ENCODE results near the gene TRMT10B.
"Not testable (repeated sequence)": the region's sequence is repeated elsewhere in the genome, so short reads cannot be mapped to it uniquely, and the experiment has no call there.

Gene TRMT10B

GRCh38 chr9:37753489-37754190, at the start of gene TRMT10B:
TRMT10B (plus strand) TSS chr9:37753805; CDS start chr9:37761932, 8,127 bp downstream.
- peak; percentile 61 for DNase-seq

DNA sequence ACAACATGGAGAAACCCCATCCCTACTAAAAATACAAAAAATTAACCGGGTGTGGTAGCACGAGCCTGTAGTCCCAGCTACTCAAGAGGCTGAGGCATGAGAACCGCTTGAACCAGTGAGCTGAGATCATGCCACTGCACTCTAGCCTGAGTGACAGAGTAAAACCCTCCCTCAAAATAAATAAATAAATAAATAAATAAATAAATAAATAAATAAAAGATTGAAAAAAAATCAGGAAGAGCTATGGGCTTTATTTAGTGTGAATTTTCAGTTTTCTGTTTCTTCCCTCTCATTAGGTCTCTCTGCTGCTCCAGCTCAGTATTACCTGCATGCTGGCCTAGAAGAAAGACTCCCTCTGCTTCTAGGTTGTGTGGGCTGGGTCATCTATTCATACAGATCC, 47.8 kb upstream of the TRMT10B start:
- DNase-seq, result no peak

DNA sequence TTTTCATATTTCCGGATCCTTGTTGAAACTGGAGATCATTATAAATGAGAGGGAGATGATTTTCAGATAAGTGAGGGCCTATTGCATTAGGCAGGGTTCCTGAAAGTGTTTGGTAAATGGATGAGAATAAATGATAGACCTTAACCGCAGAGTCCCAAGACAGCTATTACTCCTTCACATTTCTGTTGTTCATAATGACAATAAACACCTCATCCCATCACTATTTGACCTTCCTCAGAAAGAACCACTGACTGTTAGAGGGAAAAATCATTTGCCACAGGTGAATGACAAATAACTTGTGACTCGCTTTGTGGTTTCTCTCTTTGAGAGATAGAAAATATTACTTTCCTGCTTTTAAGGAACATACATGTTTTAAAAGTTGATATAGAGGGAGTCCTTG, 47.3 kb upstream of the TRMT10B start:
- no peak for DNase-seq

- DNase-seq, result no peak
These were observed 45.9 kb upstream of the TRMT10B start for GRCh38 chr9:37707748-37708147.

- no peak for DNase-seq
These were observed 43.6 kb upstream of the TRMT10B start for GRCh38 chr9:37710046-37710445.

DNA sequence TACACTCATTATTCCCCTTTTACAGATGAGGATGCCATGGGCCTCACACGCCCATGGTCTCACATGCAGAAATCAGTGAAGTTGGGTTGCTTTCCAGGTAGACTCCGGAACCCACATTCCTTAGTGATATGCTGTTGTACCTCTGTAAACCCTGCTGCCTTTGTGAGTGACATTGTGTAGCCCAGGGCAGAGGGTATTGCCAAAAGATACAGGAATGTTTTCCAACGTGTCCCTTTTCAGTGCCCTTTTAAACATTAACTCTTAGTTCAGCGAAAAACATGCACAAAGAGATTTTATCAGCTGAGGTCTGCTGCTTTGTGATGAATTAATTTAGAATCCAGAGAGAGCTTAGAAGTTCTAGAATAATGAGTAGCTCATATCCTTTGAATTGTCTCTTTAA, 38.3 kb upstream of the TRMT10B start:
- no peak for DNase-seq

DNA sequence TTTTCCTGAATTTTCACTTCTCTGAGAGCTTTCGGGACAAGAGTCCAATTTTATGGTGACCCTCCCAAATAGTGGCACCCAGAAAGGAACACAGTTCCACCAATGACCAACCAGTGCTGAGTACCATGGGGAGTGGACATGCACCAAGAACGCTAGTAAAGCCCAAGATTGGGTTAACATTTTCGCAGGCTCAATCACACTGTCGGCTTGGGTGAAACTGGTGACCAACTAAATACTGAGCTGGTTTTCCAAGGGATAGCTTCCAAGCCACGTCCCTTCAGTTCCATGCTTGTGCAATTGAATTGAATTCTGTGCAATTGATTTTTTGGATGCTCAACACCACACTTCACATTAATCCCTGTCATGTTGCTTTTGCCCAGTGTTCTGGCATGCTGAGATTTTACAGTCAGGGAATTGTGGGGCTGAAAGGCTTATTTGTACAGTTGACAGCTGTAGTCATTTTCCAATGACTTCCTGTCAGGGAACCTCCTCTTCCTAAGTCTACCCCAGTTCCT, 37.6 kb upstream of the TRMT10B start:
- DNase-seq, result no peak

GRCh38 chr9:37719526-37719925, 34.1 kb upstream of the TRMT10B start:
- DNase-seq, result no peak

- DNase-seq, result no peak
These were observed 26.6 kb upstream of the TRMT10B start for GRCh38 chr9:37727013-37727412.

DNA sequence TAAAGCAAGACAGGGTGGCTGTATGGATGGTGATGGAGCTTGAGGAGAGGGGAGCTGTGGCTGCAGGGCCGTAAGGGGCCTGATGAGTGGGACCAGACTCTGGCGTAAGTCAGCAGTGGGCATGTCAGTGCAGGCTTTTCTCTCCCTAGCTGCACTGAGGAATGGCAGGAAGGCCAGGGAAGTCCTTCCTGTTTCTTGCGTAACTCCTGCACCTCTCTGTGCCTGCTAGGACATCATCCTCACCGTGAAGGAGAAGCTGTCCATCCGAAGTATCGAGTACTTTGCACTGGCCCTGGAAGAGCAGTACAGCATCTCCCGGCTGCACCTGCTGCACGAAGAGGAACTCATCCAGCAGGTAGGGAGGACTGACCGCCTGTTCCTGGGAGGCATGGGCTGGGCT, 24.1 kb upstream of the TRMT10B start:
- DNase-seq, result no peak

- DNase-seq, result no peak
These were observed 23.3 kb upstream of the TRMT10B start for GRCh38 chr9:37730256-37730655.

- no peak for DNase-seq
These were observed 22.8 kb upstream of the TRMT10B start for GRCh38 chr9:37730839-37731238.

DNA sequence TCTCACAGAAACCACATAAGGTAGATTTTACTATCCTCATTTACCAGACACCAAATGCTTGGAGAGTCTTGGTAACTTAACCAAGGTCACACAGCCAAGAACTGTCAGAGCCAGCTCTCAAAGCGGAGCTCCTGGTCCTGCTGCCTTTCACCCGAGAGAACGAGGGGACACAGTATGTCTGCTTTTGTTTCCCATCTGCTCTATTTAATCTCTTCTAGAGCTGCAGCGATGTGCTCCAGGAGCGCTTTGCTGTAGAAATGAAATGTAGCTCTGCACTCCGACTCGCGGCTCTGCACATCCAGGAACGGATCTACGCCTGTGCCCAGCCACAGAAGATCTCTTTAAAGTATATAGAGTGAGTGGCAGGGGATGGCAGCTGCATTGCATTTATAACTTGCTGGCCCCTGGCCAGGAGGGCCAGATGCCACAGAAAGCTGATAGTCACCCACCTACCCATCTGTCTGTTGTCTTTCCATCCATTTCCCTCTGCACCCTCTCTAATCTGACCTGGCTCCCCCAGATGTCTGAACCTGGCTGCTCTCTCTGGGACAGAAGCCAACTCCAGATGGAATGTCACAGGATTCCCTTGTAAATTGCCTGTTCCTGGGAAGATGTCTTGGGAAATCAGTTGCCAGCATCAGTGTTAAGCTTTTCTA, 21.4 kb upstream of the TRMT10B start:
- peak; percentile 95 for DNase-seq

DNA sequence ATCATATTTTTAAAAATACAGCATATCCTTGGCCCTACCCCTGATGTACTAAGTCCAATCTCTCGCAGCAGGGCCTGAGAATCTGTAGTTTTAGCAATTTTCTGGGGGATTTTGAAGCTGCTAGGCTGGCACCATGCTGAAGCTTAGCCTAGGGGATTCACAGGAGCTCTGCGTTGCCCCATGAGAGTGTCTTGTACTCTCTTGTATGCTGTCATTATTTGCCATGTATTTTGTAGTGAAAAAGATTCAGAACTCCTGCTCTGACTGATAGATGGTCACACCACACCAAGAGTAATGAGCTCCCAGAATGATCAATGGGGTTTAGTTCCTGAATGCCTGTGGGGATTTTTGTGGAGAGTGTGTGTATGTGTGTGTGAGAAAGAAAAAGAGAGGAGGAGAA, 20.7 kb upstream of the TRMT10B start:
- no peak for DNase-seq

DNA sequence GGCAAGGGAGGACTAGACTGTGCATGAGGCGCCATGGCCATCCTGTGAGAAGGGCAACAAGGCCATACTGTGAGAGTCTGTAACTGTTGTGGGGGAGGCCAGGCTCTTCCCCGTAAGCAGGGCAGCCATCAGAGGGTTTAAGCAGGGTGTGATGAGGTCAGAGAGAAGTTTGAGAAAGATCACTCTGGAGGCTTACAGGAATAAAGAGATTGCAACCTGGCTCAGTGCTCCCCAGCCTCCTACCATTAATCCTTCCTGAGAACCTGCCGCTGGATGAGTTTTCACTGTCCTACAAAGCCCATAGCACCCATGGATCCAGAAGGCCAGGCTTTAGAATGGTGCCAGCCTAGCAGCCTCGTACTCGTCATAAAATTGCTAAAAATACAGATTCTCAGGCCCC, 14.4 kb upstream of the TRMT10B start:
- no peak for DNase-seq

- no peak for DNase-seq
These were observed 13.5 kb upstream of the TRMT10B start for GRCh38 chr9:37740128-37740527.

DNA sequence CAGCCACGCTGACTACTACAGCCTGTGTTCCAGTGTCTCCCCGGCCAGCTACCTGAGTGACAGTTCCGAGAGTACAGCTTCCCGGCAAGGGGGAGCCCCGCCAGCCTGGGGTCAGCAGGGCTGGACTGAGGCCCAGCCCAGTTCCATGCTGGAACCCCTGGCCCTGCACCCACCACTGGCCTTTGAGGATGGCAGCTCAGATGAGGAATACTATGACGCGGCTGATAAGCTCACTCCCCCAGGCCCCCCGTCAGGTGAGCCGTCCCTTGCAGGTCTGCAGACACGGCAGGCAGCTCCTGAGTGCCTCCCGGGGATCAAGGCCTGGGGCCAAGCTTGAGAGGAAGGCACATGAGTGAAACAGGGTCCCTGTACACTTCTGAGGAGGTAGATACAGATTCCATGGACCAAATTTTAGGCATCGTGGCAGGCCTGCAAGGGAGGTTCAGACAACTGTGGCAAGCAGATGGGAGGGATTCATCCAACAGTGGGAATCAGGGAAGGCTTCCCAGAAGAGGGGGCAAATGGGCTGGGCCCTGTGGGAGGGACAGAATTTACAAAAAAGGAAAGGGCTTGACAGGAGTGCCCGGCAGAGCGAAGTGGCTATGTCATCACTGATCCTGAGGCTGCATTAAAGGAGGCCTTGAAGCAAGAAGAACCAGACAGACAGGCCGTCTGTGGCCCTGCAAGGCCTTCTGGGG, 12.8 kb upstream of the TRMT10B start:
- DNase-seq, result no peak

GRCh38 chr9:37745970-37746369, 7.6 kb upstream of the TRMT10B start:
- no peak for DNase-seq

DNA sequence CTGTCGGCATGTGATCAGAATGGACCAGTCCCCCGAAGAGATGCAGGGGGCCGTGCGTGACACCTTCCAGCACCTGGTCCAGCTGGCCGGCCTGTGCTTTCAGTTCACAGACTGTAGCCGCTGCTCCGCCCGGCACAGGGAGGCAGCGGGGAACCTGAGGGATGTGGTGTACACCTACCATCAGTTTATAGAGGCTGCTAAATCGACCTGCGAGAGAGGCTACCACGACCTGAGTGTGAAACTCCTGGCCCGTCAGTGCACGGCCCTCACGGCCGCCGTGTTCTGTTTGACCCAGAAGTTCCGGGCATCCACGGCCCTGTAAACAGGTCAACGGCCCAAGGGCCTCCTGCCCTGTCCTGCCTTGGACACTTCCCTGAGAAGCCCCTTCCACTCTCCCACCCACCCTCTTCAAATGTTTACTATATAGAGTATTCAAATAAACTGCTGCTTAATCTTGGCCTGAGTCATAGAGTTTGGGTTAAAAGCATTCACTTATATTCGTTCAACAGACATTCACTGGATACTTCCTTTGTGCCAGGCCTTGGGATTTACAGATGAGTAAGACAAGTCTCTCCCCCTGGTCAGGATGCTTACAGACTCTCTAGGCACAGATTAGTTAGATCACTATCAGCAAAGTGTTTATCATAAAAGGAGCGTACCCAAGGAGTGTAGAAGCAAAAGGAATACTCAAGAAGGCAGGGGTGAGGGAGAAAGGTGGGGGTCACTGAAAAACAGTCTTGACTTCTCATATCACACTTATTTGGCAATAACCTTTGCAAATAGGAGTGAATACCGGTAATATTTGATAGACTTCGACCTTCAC, 6.9 kb upstream of the TRMT10B start:
- DNase-seq, result no peak

DNA sequence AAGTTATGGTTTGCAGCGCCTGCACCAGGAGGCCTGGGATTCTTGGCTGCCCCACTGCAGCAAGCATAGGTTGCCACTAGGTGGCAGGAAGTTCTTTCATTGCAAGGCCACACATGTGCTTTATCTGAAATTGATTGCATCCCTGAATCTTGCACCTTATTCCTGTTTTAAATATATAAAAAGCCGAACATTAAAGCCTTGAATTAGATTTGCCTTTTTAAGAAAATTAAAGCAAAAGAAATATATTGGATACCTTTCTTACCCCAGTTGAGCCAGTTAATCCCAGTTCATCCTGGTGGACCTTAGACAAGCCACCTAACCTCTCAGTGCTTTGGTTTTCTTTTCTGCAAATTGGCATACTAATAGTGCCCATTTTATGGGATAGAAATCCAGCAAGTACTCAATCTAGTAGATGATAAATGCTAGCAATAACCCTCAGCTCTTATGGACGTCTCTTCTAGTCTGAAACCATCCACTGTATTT, 6.3 kb upstream of the TRMT10B start:
- peak; percentile 40 for DNase-seq

DNA sequence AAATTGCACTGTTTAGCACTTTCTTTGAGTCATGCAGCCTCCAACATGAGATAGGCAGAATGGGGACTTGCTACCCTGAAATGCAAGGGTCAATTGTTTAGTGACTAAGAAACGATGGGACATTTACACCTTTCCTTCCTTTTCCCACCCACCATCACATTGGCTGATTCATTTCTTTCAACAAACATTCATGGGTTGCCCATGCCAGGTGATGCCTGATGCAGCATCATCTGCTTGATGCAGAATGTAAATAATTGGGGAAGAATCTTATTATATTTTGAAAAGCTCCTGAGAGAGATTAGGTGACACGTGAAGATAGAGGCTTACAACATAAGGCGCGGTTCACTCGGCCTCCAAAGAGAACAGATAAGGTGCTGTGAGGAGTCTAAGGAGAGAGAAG, 4.5 kb upstream of the TRMT10B start:
- DNase-seq, result no peak

DNA sequence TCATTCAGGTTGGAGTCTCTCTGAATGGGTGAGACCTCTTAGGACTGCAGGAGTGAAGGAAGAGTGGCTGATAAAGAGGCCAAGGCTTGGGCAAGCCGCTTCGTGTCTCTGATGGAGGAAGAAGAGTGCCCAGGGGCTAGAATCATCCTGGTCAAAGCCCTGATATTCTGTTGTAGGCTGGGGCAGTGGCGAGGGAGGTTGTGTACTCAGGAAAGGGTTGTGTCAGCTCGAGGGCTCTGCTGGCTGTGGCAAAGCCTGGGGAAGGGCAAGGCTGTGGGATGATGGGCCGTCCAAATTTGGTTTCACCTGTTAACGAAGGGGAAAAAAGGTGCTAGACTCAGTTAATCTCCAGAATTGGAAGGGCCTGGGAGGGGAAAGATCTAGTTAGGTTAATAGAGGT, 2.4 kb upstream of the TRMT10B start:
- DNase-seq, result no peak

- DNase-seq, result not testable (repeated sequence)
These were observed 1.9 kb upstream of the TRMT10B start for GRCh38 chr9:37751704-37752103.
